ENCODE data around the gene TBC1D2B.

TBC1D2B gene

DNA sequence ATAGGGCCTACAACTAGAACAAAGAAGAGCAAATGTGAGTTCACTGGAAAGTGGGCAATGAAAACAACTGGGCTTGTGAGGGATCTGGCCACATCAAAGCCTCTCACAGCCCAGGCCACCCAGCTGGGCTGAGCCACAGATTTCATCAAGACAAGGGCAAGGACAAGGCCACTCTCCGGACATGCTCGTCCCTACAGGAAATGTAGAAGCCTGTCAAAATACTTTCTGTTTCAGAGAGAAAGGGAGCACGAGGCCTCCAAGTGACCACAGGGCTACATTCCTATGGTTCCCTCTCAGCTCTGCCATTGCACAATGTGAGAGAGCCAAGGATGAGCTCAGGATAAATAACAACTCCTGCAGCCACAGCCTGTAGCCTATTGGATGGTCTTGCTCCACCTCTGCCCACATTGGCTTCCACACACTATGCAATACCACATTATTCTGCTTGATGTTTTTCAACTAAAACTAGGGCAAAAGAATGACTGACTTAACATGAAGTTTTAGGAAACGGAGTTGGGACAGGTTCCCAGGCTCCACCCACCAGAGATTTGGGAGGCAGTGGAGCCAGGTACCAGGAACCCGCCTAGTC, 12.1 kb downstream of the TBC1D2B start:
- peak overlapping the region; percentile 40 for H3K4me3 ChIP-seq (ENCODE audit: low read depth, low read length)
- TF ChIP-seq, protein P1, sequence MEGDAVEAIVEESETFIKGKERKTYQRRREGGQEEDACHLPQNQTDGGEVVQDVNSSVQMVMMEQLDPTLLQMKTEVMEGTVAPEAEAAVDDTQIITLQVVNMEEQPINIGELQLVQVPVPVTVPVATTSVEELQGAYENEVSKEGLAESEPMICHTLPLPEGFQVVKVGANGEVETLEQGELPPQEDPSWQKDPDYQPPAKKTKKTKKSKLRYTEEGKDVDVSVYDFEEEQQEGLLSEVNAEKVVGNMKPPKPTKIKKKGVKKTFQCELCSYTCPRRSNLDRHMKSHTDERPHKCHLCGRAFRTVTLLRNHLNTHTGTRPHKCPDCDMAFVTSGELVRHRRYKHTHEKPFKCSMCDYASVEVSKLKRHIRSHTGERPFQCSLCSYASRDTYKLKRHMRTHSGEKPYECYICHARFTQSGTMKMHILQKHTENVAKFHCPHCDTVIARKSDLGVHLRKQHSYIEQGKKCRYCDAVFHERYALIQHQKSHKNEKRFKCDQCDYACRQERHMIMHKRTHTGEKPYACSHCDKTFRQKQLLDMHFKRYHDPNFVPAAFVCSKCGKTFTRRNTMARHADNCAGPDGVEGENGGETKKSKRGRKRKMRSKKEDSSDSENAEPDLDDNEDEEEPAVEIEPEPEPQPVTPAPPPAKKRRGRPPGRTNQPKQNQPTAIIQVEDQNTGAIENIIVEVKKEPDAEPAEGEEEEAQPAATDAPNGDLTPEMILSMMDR (IDR thresholded peaks at IDR 0.05; ENCODE audit: borderline replicate concordance, insufficient read depth, low read depth, low read length), result no peak

DNA sequence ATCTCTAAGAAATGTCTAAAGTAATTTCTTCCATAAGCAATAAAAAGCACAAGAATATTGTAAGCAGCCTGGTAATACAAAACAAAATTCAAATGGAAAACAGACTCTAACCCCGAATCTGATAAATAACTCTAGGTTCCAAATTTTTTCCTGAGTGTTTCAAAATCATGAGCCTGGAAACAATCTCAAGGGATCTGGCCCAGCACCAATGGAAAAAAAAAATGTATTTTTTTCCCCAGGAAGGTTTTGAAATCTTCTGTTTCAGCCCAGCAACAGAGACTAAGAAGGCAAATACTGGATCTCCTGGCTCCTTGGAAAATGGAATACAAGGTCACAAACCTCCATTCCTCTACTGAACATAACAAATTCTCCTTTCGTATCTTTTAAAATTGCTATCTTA, 13.0 kb downstream of the TBC1D2B start:
- H3K4me3 ChIP-seq (ENCODE audit: low read depth, low read length), result no peak overlapping the region
- TF ChIP-seq, protein P1 (IDR thresholded peaks at IDR 0.05; ENCODE audit: borderline replicate concordance, insufficient read depth, low read depth, low read length), result no peak

DNA sequence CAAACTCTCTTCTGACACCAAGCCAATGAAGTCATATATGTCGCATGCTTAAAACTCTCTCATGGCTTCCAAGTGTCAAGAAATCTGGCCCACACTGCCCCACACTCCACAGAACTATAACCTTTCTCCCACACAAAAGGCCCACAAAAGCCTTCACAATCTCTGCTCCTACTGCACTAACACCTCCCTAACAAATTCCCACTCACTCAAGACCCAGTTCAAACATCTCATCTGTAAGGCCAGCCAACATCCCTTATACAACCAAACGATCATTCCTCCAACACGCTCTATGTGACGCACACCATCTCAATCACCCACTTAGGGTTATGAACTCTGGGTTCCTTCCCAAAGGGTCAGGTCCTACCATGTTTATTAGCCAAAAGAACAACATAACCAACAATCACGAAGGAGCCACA, 13.5 kb downstream of the TBC1D2B start:
- TF ChIP-seq, protein P1 (IDR thresholded peaks at IDR 0.05; ENCODE audit: borderline replicate concordance, insufficient read depth, low read depth, low read length), result no peak
- H3K4me3 ChIP-seq (ENCODE audit: low read depth, low read length), result no peak overlapping the region

DNA sequence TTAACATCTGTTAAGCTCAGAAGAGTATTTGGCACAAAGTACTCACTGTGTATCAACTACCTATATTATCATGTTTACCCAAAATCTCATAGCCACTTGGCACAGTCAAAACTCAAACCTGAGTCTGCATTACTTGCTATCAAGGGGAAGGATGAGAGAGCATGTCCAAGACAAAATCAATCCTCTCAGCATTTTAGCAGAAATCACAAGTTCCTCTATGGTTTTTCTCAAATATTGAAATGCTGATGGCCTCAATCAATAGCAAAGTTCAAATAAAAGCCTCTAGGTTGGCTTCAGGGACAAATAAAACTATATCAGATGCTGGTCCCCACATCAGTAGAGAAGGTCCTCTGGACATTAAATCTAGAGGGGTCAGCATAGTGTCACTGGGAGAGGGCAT, 14.3 kb downstream of the TBC1D2B start:
- no peak overlapping the region for H3K4me3 ChIP-seq (ENCODE audit: low read depth, low read length)
- TF ChIP-seq, protein P1 (IDR thresholded peaks at IDR 0.05; ENCODE audit: borderline replicate concordance, insufficient read depth, low read depth, low read length), result no peak

DNA sequence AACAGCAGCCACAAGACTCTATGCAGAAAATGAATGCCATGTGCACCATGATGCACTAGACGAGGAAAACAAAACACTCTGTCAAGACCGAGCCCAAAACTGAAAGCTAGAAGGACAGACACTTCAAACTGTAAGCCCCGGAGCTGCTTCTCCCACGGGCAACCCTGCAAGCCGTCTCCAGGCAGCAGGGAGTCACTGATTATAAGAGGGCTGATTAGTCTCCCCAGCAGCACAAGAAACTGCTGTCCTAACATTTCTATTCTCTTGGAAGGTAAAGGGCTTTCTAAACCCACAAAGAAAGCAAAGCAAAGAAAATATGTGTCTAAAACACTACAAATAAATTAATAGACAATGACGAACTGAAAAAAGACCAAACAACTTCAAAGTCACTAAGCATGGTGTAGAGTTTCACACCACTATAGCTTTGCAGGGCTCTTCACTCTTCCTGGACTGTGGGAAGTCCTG, 15.5 kb downstream of the TBC1D2B start:
- TF ChIP-seq, protein P1 (IDR thresholded peaks at IDR 0.05; ENCODE audit: borderline replicate concordance, insufficient read depth, low read depth, low read length), result no peak
- H3K4me3 ChIP-seq (ENCODE audit: low read depth, low read length), result peak overlapping the region; percentile 12

DNA sequence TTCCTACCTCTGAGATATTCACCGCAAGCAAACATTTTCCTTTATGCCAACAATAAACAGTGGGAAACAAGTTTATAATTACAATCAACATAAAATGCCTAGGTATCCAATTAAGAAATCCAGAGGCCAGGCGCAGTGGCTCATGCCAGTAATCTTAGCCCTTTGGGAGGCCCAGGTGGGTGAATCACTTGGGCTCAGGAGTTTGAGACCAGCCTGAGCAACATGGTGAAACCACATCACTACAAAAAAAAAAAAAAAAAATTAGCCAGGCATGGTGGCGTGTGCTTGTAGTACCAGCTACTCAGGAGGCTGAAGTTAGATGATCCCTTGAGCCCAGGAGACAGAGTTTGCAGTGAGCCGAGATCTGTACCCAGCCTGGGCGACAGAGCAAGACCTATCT, 17.3 kb downstream of the TBC1D2B start:
- H3K4me3 ChIP-seq (ENCODE audit: low read depth, low read length), result no peak overlapping the region
- TF ChIP-seq, protein P1 (IDR thresholded peaks at IDR 0.05; ENCODE audit: borderline replicate concordance, insufficient read depth, low read depth, low read length), result no peak

DNA sequence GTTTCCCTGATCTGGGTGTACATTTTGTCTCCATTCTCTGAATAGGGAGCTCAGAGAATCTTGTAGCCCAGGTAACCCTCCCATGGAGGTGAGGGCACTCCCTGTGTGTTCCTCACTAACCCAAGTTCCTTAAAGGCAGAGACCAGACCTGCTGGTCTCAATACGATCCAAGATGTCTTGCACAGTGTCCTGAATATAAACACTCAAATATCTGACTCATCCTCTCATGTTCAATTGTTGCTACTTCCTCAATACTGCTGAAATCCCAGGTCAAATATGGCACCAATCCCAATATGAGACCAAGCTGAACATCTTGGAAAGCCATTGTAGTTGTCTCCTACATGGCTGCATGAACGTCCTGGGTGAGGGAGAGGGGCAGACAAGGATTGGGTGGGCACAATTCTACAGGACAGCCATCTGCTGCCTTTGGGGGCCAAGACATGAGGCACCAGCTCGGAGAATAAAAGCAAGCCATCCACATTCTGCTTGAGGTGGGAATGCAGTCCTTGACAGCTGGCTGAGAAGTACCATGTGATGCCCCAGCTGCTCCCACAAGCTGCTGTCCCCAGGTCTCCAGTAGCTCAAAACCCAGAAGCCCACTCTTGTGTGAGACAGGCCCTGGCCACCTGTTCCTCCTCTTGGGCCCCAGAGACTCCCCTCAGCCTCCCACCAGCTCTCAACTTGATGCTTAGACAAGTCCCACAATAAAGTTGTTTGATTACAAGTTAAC, 18.2 kb downstream of the TBC1D2B start:
- TF ChIP-seq, protein P1 (IDR thresholded peaks at IDR 0.05; ENCODE audit: borderline replicate concordance, insufficient read depth, low read depth, low read length), result no peak
- no peak overlapping the region for H3K4me3 ChIP-seq (ENCODE audit: low read depth, low read length)
